ENCODE data around the gene BANK1. TPM values are rescaled to one million over a fixed set of nuclear protein-coding genes. Genes with fewer than 3 reads are reported as not detected.

Gene BANK1
- total RNA-seq, 3 donors from 2014 or later, result 0.98 to 13.3 (median 2.0) TPM

DNA sequence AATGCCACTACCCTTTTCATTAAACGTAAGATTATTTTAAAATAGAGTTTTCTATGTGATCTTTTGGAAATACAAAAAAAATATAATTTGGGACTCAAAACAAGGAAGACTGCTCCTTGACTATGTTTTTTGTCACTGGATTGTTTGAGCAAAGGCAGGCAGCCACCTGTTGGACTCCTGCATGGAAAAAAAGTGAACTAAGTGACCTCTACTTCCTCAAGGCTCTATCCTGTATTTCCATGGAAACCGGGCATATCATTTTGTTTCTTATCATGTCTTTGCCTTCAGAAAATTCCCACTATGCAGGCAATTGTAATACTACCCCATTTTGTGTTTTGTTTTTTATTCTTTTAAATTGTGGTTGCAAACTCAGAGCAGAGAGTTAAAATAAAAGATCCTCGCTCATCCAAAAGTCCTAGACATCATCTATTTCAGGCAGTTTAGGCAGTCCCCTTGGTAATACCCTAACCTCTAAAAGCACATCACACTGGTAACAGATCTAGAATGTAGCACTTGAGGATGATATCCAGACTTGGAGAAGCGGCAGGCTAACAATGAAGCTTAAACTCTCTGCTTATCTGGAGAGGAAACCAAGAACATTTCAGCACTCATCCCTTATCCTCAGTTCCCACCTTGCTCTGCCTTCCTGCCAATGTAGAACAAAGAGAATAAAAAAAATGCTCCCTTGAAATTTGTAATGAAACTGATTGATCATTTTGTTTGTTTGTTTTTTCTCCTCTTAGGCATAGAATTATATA is 165.7 kb downstream of the BANK1 start:
- Histone ChIP-seq H3K27ac (no peak overlapping the region), H3K36me3 (no peaks in the 10 kb centered on the region), H3K9me3 (no peaks in the 10 kb centered on the region), H3K27me3 (no peaks in the 10 kb centered on the region), H3K4me3 (no peak overlapping the region), H3K4me1 (no peaks in the 10 kb centered on the region)
- intact Hi-C loops (cut with DNase I; ENCODE audit: low total_unique reads), result no loop called here
- DNase-seq (ENCODE audit: low spot score in 2 of 2), result no peak
- TF ChIP-seq POLR2AphosphoS5 (IDR thresholded peaks at IDR 0.05) (no peak), POLR2A (IDR thresholded peaks at IDR 0.05) (no peak)
- TF ChIP-seq, protein P1, sequence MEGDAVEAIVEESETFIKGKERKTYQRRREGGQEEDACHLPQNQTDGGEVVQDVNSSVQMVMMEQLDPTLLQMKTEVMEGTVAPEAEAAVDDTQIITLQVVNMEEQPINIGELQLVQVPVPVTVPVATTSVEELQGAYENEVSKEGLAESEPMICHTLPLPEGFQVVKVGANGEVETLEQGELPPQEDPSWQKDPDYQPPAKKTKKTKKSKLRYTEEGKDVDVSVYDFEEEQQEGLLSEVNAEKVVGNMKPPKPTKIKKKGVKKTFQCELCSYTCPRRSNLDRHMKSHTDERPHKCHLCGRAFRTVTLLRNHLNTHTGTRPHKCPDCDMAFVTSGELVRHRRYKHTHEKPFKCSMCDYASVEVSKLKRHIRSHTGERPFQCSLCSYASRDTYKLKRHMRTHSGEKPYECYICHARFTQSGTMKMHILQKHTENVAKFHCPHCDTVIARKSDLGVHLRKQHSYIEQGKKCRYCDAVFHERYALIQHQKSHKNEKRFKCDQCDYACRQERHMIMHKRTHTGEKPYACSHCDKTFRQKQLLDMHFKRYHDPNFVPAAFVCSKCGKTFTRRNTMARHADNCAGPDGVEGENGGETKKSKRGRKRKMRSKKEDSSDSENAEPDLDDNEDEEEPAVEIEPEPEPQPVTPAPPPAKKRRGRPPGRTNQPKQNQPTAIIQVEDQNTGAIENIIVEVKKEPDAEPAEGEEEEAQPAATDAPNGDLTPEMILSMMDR (IDR thresholded peaks at IDR 0.05), result no peak

DNA sequence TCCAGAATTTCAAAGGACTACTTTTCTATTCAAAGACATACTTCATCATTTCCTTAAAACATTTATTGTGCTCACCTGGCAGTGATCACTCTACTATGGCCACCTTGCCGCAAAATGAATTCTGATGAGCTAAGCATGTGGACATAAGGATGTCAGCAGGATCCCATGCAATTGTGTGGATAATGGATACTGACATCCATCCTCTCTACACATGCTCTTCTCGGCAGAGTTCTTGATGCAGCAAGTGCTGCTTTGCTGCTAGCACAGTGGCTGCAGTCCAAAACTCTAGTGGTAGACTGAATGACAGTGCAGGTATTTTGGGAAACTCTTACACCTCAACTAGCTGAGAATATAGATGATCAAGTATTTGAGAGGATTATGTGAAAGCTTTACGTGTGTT is 168.0 kb downstream of the BANK1 start:
- Histone ChIP-seq H3K9me3 (no peaks in the 10 kb centered on the region), H3K27ac (no peak overlapping the region), H3K4me3 (no peak overlapping the region), H3K4me1 (no peaks in the 10 kb centered on the region), H3K36me3 (no peaks in the 10 kb centered on the region), H3K27me3 (no peaks in the 10 kb centered on the region)
- intact Hi-C loops (cut with DNase I; ENCODE audit: low total_unique reads), result no loop called here
- TF ChIP-seq POLR2A (IDR thresholded peaks at IDR 0.05), result no peak
- no peak for DNase-seq (ENCODE audit: low spot score in 2 of 2)

DNA sequence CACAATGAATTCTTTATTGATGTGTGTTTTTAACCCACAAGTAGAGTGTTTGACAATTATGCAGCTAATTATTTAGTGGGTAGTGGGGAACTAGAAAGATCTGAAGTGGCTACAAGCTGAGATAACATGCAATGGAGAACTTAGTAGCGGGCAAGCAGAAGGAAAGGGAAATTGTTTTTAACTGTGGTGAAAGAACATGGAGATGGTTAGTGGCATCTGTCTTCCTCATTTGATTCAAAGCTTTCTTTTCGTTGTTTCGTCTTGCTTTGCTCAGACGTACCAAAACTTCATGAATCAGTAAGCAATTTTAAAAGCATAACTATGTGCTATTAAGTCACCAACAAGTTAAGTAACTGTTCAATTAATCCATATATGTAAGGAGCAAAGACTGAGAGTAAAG is 169.9 kb downstream of the BANK1 start:
- Histone ChIP-seq H3K4me3 (no peak overlapping the region), H3K9me3 (no peaks in the 10 kb centered on the region), H3K36me3 (no peaks in the 10 kb centered on the region), H3K4me1 (no peaks in the 10 kb centered on the region), H3K27ac (no peak overlapping the region), H3K27me3 (no peaks in the 10 kb centered on the region)
- DNase-seq (ENCODE audit: low spot score in 2 of 2), result no peak
- intact Hi-C loops (cut with DNase I; ENCODE audit: low total_unique reads), result no loop called here
- TF ChIP-seq POLR2AphosphoS5 (IDR thresholded peaks at IDR 0.05) (no peak), POLR2A (IDR thresholded peaks at IDR 0.05) (no peak)
- TF ChIP-seq, protein P1 (IDR thresholded peaks at IDR 0.05), result no peak

DNA sequence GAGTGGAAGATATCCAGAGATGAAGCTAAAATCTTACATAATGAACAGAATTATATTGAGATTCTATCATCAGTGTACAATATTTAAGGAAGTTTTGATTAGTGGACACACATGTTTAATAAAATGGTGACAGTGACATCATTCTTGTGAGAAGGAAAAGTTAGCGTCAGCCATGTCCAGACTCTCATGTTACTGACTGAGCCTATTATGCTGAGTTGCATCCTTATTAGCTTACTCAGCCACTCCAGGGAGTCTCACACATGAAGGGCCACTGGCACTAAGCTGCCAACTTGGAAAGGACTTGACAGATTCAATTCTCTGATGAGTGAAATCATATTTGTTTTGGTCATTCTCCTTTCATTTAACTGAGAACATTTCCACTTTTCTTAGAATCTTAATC is 170.6 kb downstream of the BANK1 start:
- Histone ChIP-seq H3K36me3 (no peaks in the 10 kb centered on the region), H3K9me3 (no peaks in the 10 kb centered on the region), H3K27ac (no peak overlapping the region), H3K27me3 (no peaks in the 10 kb centered on the region), H3K4me3 (no peak overlapping the region), H3K4me1 (no peaks in the 10 kb centered on the region)
- intact Hi-C loops (cut with DNase I; ENCODE audit: low total_unique reads), result no loop called here
- no peak for TF ChIP-seq POLR2AphosphoS5 (IDR thresholded peaks at IDR 0.05)
- TF ChIP-seq POLR2A (IDR thresholded peaks at IDR 0.05), result no peak
- TF ChIP-seq, protein P1 (IDR thresholded peaks at IDR 0.05), result no peak
- DNase-seq (ENCODE audit: low spot score in 2 of 2), result no peak

DNA sequence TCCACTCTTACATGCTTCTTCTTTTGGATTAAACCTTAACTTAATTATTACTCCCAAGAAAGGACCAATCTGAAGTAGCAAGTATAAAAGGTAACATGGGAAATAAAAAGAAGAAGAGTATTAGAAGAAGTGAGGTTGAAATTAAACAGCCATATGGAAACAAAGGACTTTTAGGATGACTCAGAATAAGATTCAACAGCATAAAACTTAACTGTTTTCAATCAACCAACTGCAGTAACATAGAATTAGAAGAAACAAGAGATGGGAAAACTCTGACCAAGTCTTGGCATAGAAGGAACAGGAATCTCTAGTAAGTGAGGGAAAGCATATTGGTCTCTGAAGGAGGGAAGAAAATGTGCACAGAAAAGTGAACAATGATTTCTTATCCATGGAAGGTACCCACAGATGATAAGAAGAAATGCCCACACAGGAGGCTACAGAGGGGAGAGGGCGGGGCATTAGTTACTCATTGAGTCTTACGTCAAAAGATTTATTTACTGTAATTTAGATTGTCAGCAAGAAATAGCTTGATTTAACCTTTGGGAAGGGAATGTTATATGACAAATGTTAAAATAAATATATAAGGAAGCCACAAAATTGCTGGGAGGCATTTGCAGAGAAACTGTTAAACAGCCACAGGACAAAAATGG is 177.3 kb downstream of the BANK1 start:
- no peaks in the 10 kb centered on the region for H3K9me3 ChIP-seq
- intact Hi-C loops (cut with DNase I; ENCODE audit: low total_unique reads), result loop anchor here (5.0 kb wide), 1 partner anchor 414 kb away; no protein-coding TSS in a partner anchor

DNA sequence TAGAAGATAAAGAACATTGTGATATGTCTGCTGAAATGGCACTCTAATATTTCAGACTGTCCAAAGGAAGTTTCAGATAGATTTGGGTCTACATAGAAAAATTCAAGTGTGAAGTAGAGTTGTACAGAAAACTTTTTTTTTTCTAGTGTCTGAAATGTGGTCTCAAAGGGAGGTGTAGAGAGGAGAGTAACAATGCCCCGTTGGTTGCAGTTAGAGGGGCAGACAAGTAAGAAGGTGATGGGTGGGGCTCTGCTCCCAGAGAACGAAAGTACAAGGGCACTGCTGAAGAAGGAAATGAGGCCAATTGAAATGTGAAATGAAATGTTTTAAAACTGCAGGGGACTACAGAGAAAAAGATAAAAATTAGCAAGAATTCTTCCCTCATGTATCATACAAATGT is 177.8 kb downstream of the BANK1 start:
- Histone ChIP-seq H3K36me3 (no peaks in the 10 kb centered on the region), H3K27ac (no peak overlapping the region), H3K4me1 (no peaks in the 10 kb centered on the region), H3K9me3 (no peaks in the 10 kb centered on the region), H3K4me3 (no peak overlapping the region), H3K27me3 (no peaks in the 10 kb centered on the region)
- intact Hi-C loops (cut with DNase I; ENCODE audit: low total_unique reads), result loop anchor here (5.0 kb wide), 1 partner anchor 414 kb away; no protein-coding TSS in a partner anchor
- TF ChIP-seq POLR2A (IDR thresholded peaks at IDR 0.05) (no peak), POLR2AphosphoS5 (IDR thresholded peaks at IDR 0.05) (no peak)
- TF ChIP-seq, protein P1 (IDR thresholded peaks at IDR 0.05), result no peak
- no peak for DNase-seq (ENCODE audit: low spot score in 2 of 2)

More for the DNA sequence above, 177.3 kb downstream of the BANK1 start:
- Histone ChIP-seq H3K27me3 (no peaks in the 10 kb centered on the region), H3K27ac (no peak overlapping the region), H3K36me3 (no peaks in the 10 kb centered on the region), H3K4me3 (no peak overlapping the region), H3K4me1 (no peaks in the 10 kb centered on the region)
- no peak for DNase-seq (ENCODE audit: low spot score in 2 of 2)
- no peak for TF ChIP-seq POLR2AphosphoS5 (IDR thresholded peaks at IDR 0.05)

Data from breast epithelium (tissue), 4 donors.